Tibial artery (tissue), 4 donors: ENCODE data around the gene HAO2.

Source experiments
- DNase-seq, 2 donors: peaks; one replicate each; pipeline ENCODE4 v3.0.0-alpha.2; 2019
- H3K27ac ChIP-seq, 2 donors: fragments of 200-600 bp; sonication (generic) in 1 of 2; 1 replicate in 1 of 2; 2 replicates in 1 of 2; pipeline ENCODE4 v1.5.1; 2018 to 2019; ENCODE audit warnings: mild to moderate bottlenecking in 1 of 2
- H3K27me3 ChIP-seq, 2 donors: fragments of 200-600 bp; sonication (generic) in 1 of 2; one replicate each; pipeline versions ENCODE4 v1.5.1 to v1.6.0; 2016 to 2019
- H3K36me3 ChIP-seq, 3 donors: fragments of 200-600 bp; sonication (generic) in 2 of 3; one replicate each; pipeline ENCODE4 v1.5.1; 2016 to 2019; ENCODE audit warnings: mild to moderate bottlenecking in 2 of 3
- H3K4me1 ChIP-seq, 4 donors: fragments of 200-600 bp; sonication (generic) in 2 of 4; 1 replicate in 3 of 4; 2 replicates in 1 of 4; pipeline ENCODE4 v1.5.1; 2016 to 2019
- H3K4me3 ChIP-seq, 2 donors: fragments of 200-600 bp; sonication (generic) in 1 of 2; 1 replicate in 1 of 2; 2 replicates in 1 of 2; pipeline ENCODE4 v1.5.1; 2018 to 2019; ENCODE audit warnings: mild to moderate bottlenecking in 2 of 2
- H3K9me3 ChIP-seq, 3 donors: fragments of 200-600 bp; sonication (generic) in 1 of 3; one replicate each; pipeline ENCODE4 v1.5.1; 2016 to 2019
- CTCF ChIP-seq, 2 experiments: fragments of 200-600 bp in 1 of 2; fragments of 450-650 bp in 1 of 2; IDR thresholded peaks; one replicate each; pipeline ENCODE4 v1.5.1; 2017 to 2019; ENCODE audit warnings: antibody characterized with exemption in 2 of 2, mild to moderate bottlenecking in 1 of 2, moderate library complexity in 1 of 2
- intact Hi-C: fragments of 100-400 bp; cut with DNase I; formaldehyde crosslinking; loops from one replicate; pipeline ENCODE4 v1.15.0; 2023; ENCODE audit warnings: low total_unique reads

Gene HAO2

DNA sequence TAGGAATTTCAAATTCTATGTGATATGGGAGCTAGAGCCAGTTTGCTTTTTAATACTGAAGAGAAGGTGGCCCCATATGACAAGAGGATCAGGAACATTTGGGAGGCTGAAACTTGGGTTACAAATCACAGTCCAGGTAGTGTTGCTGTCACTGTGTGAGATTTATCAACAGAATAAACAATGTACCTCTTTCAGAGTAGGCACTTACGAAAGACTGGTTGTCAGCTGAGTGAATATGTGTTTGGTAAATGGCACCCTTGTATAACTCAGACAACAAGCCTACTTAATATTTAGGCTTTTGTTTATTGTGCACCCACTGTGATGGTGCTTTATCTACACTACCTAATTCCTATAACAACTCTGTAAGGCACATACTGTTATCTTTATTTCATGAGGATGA, 7.4 kb upstream of the HAO2 start:
- intact Hi-C loops, result no loop called here
- no peaks in the 10 kb centered on the region for H3K27me3 ChIP-seq
- no peaks in the 10 kb centered on the region for H3K9me3 ChIP-seq
- TF ChIP-seq CTCF (IDR thresholded peaks at IDR 0.05), result no peak
- no peak overlapping the region for H3K27ac ChIP-seq
- H3K4me1 ChIP-seq, result no peaks in the 10 kb centered on the region
- no peaks in the 10 kb centered on the region for H3K36me3 ChIP-seq
- DNase-seq, result no peak
- no peak overlapping the region for H3K4me3 ChIP-seq

- no peak for DNase-seq
- Histone ChIP-seq H3K27me3 (no peaks in the 10 kb centered on the region), H3K27ac (no peak overlapping the region), H3K4me1 (no peaks in the 10 kb centered on the region), H3K4me3 (no peak overlapping the region), H3K9me3 (no peaks in the 10 kb centered on the region), H3K36me3 (no peaks in the 10 kb centered on the region)
- intact Hi-C loops, result no loop called here
- TF ChIP-seq CTCF (IDR thresholded peaks at IDR 0.05), result no peak
These were observed 6.8 kb upstream of the HAO2 start for GRCh38 chr1:119361620-119362344.

GRCh38 chr1:119363162-119363561, 5.4 kb upstream of the HAO2 start:
- Histone ChIP-seq H3K27ac (no peak overlapping the region), H3K4me1 (no peaks in the 10 kb centered on the region), H3K4me3 (no peak overlapping the region), H3K36me3 (no peaks in the 10 kb centered on the region), H3K9me3 (no peaks in the 10 kb centered on the region), H3K27me3 (peaks cover 0 to 2% of the 10 kb centered on the region in 2 donors)
- TF ChIP-seq CTCF (IDR thresholded peaks at IDR 0.05), result no peak
- DNase-seq, result no peak
- intact Hi-C loops, result no loop called here

DNA sequence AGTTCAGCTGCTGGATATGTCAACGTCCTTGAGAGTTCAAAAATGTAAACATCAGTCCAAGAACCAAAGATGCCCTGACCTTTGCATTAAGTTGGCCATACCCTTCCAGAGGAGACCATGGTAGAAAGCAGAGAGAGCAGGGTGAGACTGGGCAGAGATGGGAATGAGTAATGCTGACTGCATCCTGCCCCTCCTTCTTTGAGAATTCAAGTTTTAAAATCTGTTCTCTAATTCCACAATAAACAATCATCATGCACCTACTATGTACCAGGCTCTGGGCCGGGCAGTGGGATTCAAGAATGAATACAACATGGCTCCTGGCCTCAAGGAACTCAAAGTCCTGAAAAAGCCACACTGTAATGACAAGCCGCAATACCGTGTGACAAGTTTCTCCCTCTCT, 3.9 kb upstream of the HAO2 start:
- H3K27me3 ChIP-seq, result peaks cover 0 to 4% of the 10 kb centered on the region in 2 donors
- no peaks in the 10 kb centered on the region for H3K36me3 ChIP-seq
- no peak for DNase-seq
- no peak overlapping the region for H3K4me3 ChIP-seq
- TF ChIP-seq CTCF (IDR thresholded peaks at IDR 0.05), result no peak
- H3K27ac ChIP-seq, result no peak overlapping the region
- no peaks in the 10 kb centered on the region for H3K4me1 ChIP-seq
- intact Hi-C loops, result no loop called here
- H3K9me3 ChIP-seq, result no peaks in the 10 kb centered on the region

GRCh38 chr1:119366424-119366823, 2.2 kb upstream of the HAO2 start:
- Histone ChIP-seq H3K27me3 (peaks cover 0 to 4% of the 10 kb centered on the region in 2 donors), H3K4me1 (no peaks in the 10 kb centered on the region), H3K4me3 (no peak overlapping the region), H3K27ac (no peak overlapping the region), H3K36me3 (no peaks in the 10 kb centered on the region), H3K9me3 (no peaks in the 10 kb centered on the region)
- no peak for TF ChIP-seq CTCF (IDR thresholded peaks at IDR 0.05)
- intact Hi-C loops, result no loop called here
- DNase-seq, result no peak
